Natural killer cell treated with Interleukin-12 subunit alpha and Interleukin-12 subunit beta and Interleukin-15 and Interleukin-18, amount 100 ng/mL, for 72 hours (primary cell): ENCODE measurements around the gene CTDSP2. TPM values are rescaled to one million over a fixed set of nuclear protein-coding genes. Genes with fewer than 3 reads are reported as not detected.
A peak's percentile ranks its signal among the peaks of the same experiment; 100 is the strongest.
"Not testable (repeated sequence)": the region's sequence is repeated elsewhere in the genome, so short reads cannot be mapped to it uniquely, and the experiment has no call there.

Experiments used
- ATAC-seq, 2 donors: fragments of 150-1000 bp; cut with Tn5 transposase in 1 of 2; sonication (Bioruptor Pico), chemical (Tn5 transposase) in 1 of 2; 2 replicates each; pipeline ENCODE4 v1.10.0; 2021
- DNase-seq: peaks from one replicate; pipeline ENCODE4 v3.0.0; 2022; ENCODE audit warnings: low spot score
- H3K27ac Mint-ChIP-seq, 2 donors: 1 replicate in 1 of 2; 2 replicates in 1 of 2; pipeline ENCODE4 v1.8.0; 2022; ENCODE audit warnings: mixed read lengths in 2 of 2, mild to moderate bottlenecking in 1 of 2, moderate library complexity in 1 of 2
- H3K27me3 Mint-ChIP-seq, 2 donors: 1 replicate in 1 of 2; 2 replicates in 1 of 2; pipeline ENCODE4 v1.8.0; 2022; ENCODE audit warnings: mixed read lengths in 2 of 2
- H3K36me3 Mint-ChIP-seq: one replicate; pipeline ENCODE4 v1.8.0; 2022; ENCODE audit warnings: mixed read lengths
- H3K4me1 Mint-ChIP-seq, 2 donors: 1 replicate in 1 of 2; 2 replicates in 1 of 2; pipeline ENCODE4 v1.8.0; 2022; ENCODE audit warnings: low read depth in 2 of 2, mixed read lengths in 2 of 2, mild to moderate bottlenecking in 1 of 2
- H3K4me3 Mint-ChIP-seq: one replicate; pipeline ENCODE4 v1.8.0; 2022; ENCODE audit warnings: mixed read lengths
- H3K9me3 Mint-ChIP-seq: 2 replicates; pipeline ENCODE4 v1.8.0; 2022; ENCODE audit warnings: mixed read lengths
- total RNA-seq, 2 donors: library from RNA; stranded (reverse); gene quantifications; one replicate each; pipeline ENCODE4 v1.2.3, GENCODE V29; 2022

The CTDSP2 gene
- total RNA-seq, 2 donors from 2014 or later: 52.7 to 53.9 TPM

- peaks cover 24 to 31% of the 10 kb centered on the region in 2 donors for H3K4me1 Mint-ChIP-seq
- peak overlapping the region in 1 of 2 donors; percentile 22 for H3K27ac Mint-ChIP-seq
- DNase-seq: no peak
- H3K36me3 Mint-ChIP-seq: no peaks in the 10 kb centered on the region
- ATAC-seq: no peak
- no peaks in the 10 kb centered on the region for H3K9me3 Mint-ChIP-seq
- H3K27me3 Mint-ChIP-seq: no peaks in the 10 kb centered on the region
- no peak overlapping the region for H3K4me3 Mint-ChIP-seq
Observed at GRCh38 chr12:57777367-57777766, 69.2 kb downstream of the CTDSP2 start.

- peaks cover 21 to 29% of the 10 kb centered on the region in 2 donors for H3K4me1 Mint-ChIP-seq
- no peaks in the 10 kb centered on the region for H3K36me3 Mint-ChIP-seq
- H3K27ac Mint-ChIP-seq: no peak overlapping the region
- H3K9me3 Mint-ChIP-seq: no peaks in the 10 kb centered on the region
- ATAC-seq: no peak
- no peak overlapping the region for H3K4me3 Mint-ChIP-seq
- H3K27me3 Mint-ChIP-seq: no peaks in the 10 kb centered on the region
- no peak for DNase-seq
Observed at GRCh38 chr12:57776247-57776587, 70.3 kb downstream of the CTDSP2 start.

GRCh38 chr12:57775563-57776246, 70.8 kb downstream of the CTDSP2 start:
- no peak for DNase-seq
- no peaks in the 10 kb centered on the region for H3K36me3 Mint-ChIP-seq
- no peak overlapping the region for H3K4me3 Mint-ChIP-seq
- peaks cover 26 to 34% of the 10 kb centered on the region in 2 donors for H3K4me1 Mint-ChIP-seq
- H3K27me3 Mint-ChIP-seq: no peaks in the 10 kb centered on the region
- no peak overlapping the region for H3K27ac Mint-ChIP-seq
- ATAC-seq: no peak
- H3K9me3 Mint-ChIP-seq: no peaks in the 10 kb centered on the region

GRCh38 chr12:57775044-57775443, 71.5 kb downstream of the CTDSP2 start:
- no peaks in the 10 kb centered on the region for H3K9me3 Mint-ChIP-seq
- no peaks in the 10 kb centered on the region for H3K27me3 Mint-ChIP-seq
- H3K36me3 Mint-ChIP-seq: no peaks in the 10 kb centered on the region
- H3K27ac Mint-ChIP-seq: no peak overlapping the region
- no peak overlapping the region for H3K4me3 Mint-ChIP-seq
- H3K4me1 Mint-ChIP-seq: peaks cover 33% of the 10 kb centered on the region in 2 donors
- DNase-seq: no peak
- ATAC-seq: no peak

GRCh38 chr12:57774634-57775033, 71.9 kb downstream of the CTDSP2 start:
- H3K27ac Mint-ChIP-seq, H3K4me3 Mint-ChIP-seq, DNase-seq, H3K9me3 Mint-ChIP-seq, ATAC-seq, H3K27me3 Mint-ChIP-seq, H3K36me3 Mint-ChIP-seq: not testable (repeated sequence)
- peaks cover 35 to 37% of the 10 kb centered on the region in 2 donors for H3K4me1 Mint-ChIP-seq

- no peaks in the 10 kb centered on the region for H3K9me3 Mint-ChIP-seq
- peak within 1 kb of the TSS; percentile 96 to 98 for H3K27ac Mint-ChIP-seq
- H3K4me1 Mint-ChIP-seq: peaks cover 35 to 37% of the 10 kb centered on the region in 2 donors
- peak within 1 kb of the TSS; percentile 100 for H3K4me3 Mint-ChIP-seq
- no peaks in the 10 kb centered on the region for H3K27me3 Mint-ChIP-seq
- no peaks in the 10 kb centered on the region for H3K36me3 Mint-ChIP-seq
- DNase-seq (no peak), ATAC-seq (peak; percentile 45 to 61)
Observed at GRCh38 chr12:57772429-57773322, 73.9 kb downstream of the CTDSP2 start, which contains the start of gene EEF1AKMT3. Gene EEF1AKMT3 (plus strand): TSS chr12:57772614. CDS start chr12:57772725, 111 bp downstream.

- H3K27ac Mint-ChIP-seq: peak within 1 kb of the TSS; percentile 96 to 98
- no peaks in the 10 kb centered on the region for H3K27me3 Mint-ChIP-seq
- peak; percentile 92 for DNase-seq
- no peaks in the 10 kb centered on the region for H3K36me3 Mint-ChIP-seq
- no peaks in the 10 kb centered on the region for H3K9me3 Mint-ChIP-seq
- peaks cover 37 to 40% of the 10 kb centered on the region in 2 donors for H3K4me1 Mint-ChIP-seq
- peak; percentile 93 to 94 for ATAC-seq
- peak within 1 kb of the TSS; percentile 100 for H3K4me3 Mint-ChIP-seq
Observed at GRCh38 chr12:57771873-57772428, 74.6 kb downstream of the CTDSP2 start, which contains the start of gene METTL1. Gene METTL1 (minus strand): TSS chr12:57772105. CDS start chr12:57772083, 22 bp downstream.

- Mint-ChIP-seq H3K4me3 (peak overlapping the region; percentile 100), H3K36me3 (no peaks in the 10 kb centered on the region), H3K4me1 (peaks cover 42 to 46% of the 10 kb centered on the region in 2 donors), H3K27ac (peak overlapping the region; percentile 96 to 98), H3K9me3 (no peaks in the 10 kb centered on the region), H3K27me3 (peaks cover 4 to 6% of the 10 kb centered on the region in 2 donors)
- peak; percentile 87 for DNase-seq
- peak; percentile 83 to 84 for ATAC-seq
Observed at GRCh38 chr12:57771236-57771872, 75.2 kb downstream of the CTDSP2 start.

- DNase-seq (no peak), ATAC-seq (no peak)
- Mint-ChIP-seq H3K4me3 (peak overlapping the region; percentile 100), H3K27ac (peak overlapping the region; percentile 96 to 98), H3K27me3 (peaks cover 4 to 8% of the 10 kb centered on the region in 2 donors), H3K36me3 (no peaks in the 10 kb centered on the region), H3K9me3 (no peaks in the 10 kb centered on the region), H3K4me1 (peaks cover 41 to 42% of the 10 kb centered on the region in 2 donors)
Observed at GRCh38 chr12:57770734-57771133, 75.8 kb downstream of the CTDSP2 start.

Other genes starting within 250 kb of the CTDSP2 start
- gene DTX3, start 241.9 kb downstream of the CTDSP2 start, total RNA-seq: 10 to 100 TPM; 15.6 to 18.4 TPM
- gene ARHGEF25, start 235.3 kb downstream of the CTDSP2 start, total RNA-seq: 1 to 10 TPM in 1 of 2 donors, under 1 TPM in 1; 0.52 to 4.0 TPM
- 1 to 10 TPM; 1.5 to 3.6 TPM for gene B4GALNT1, start 213.5 kb downstream of the CTDSP2 start, total RNA-seq
- 100 to 1,000 TPM; 203 to 209 TPM for gene OS9, start 152.6 kb downstream of the CTDSP2 start, total RNA-seq
- 10 to 100 TPM; 47.5 to 54.1 TPM for gene AGAP2, start 108.0 kb downstream of the CTDSP2 start, total RNA-seq
- 10 to 100 TPM; 14.4 to 34.9 TPM for gene TSPAN31, start 101.7 kb downstream of the CTDSP2 start, total RNA-seq
- gene CDK4, start 94.4 kb downstream of the CTDSP2 start, total RNA-seq: 100 to 1,000 TPM; 111 to 278 TPM
- 10 to 100 TPM; 15.8 to 17.0 TPM for gene MARCHF9, start 91.6 kb downstream of the CTDSP2 start, total RNA-seq
- 10 to 100 TPM; 11.7 to 18.8 TPM for gene CYP27B1, start 79.7 kb downstream of the CTDSP2 start, total RNA-seq
- 10 to 100 TPM; 42.9 to 51.2 TPM for gene METTL1, start 74.6 kb downstream of the CTDSP2 start, total RNA-seq
- 1 to 10 TPM; 2.0 to 3.2 TPM for gene EEF1AKMT3, start 74.1 kb downstream of the CTDSP2 start, total RNA-seq
- 10 to 100 TPM; 43.2 to 44.6 TPM for gene TSFM, start 63.9 kb downstream of the CTDSP2 start, total RNA-seq
- gene AVIL, start 28.0 kb downstream of the CTDSP2 start, total RNA-seq: 1 to 10 TPM; 1.7 TPM
- gene ATP23, start 94.8 kb upstream of the CTDSP2 start, total RNA-seq: 10 to 100 TPM in 1 of 2 donors, 1 to 10 TPM in 1; 5.7 to 12.5 TPM